Fibroblast of lung (primary cell): ENCODE data around the gene GAL3ST2. TPM values are rescaled to one million over a fixed set of nuclear protein-coding genes. Genes with fewer than 3 reads are reported as not detected.

Experiments used
- DNase-seq, 2 donors: peaks; one replicate each; pipeline versions ENCODE4 v3.0.0 to v3.0.0-alpha.2; 2010; ENCODE audit warnings: low read depth in 2 of 2
- H2AFZ ChIP-seq: 2 replicates; pipeline ENCODE4 v1.5.1; 2012; ENCODE audit warnings: low read length, control low read depth, inconsistent platforms
- H3K27ac ChIP-seq: 2 replicates; pipeline ENCODE4 v1.5.1; 2011; ENCODE audit warnings: low read length, control low read depth; ENCODE audit not compliant: insufficient read depth
- H3K27me3 ChIP-seq: 2 replicates; pipeline ENCODE4 v1.5.1; 2011; ENCODE audit warnings: mild to moderate bottlenecking, low read length; ENCODE audit not compliant: control insufficient read depth, insufficient read depth
- H3K36me3 ChIP-seq: 2 replicates; pipeline ENCODE4 v1.5.1; 2011; ENCODE audit warnings: low read length; ENCODE audit not compliant: control insufficient read depth, insufficient read depth
- H3K4me1 ChIP-seq: 2 replicates; pipeline ENCODE4 v1.5.1; 2011; ENCODE audit warnings: low read length; ENCODE audit not compliant: control insufficient read depth, insufficient read depth; ENCODE audit errors: extremely low read depth
- H3K4me2 ChIP-seq: 2 replicates; pipeline ENCODE4 v1.5.1; 2011; ENCODE audit warnings: low read length, control low read depth; ENCODE audit not compliant: insufficient read depth; ENCODE audit errors: extremely low read depth
- H3K4me3 ChIP-seq, 4 experiments: fragments of 200-600 bp in 1 of 4; sonication (generic) in 1 of 4; replicated peaks in 1 of 4; 2 replicates each; pipeline ENCODE4 v1.5.1; 2011 to 2016; ENCODE audit warnings: low read length in 4 of 4, low read depth in 3 of 4, mild to moderate bottlenecking in 3 of 4, control low read depth in 2 of 4, inconsistent platforms in 1 of 4, mixed read lengths in 1 of 4; ENCODE audit not compliant: insufficient read depth in 1 of 4; ENCODE audit errors: control extremely low read depth in 1 of 4
- H3K79me2 ChIP-seq: 2 replicates; pipeline ENCODE4 v1.5.1; 2012; ENCODE audit warnings: mild to moderate bottlenecking, low read length, inconsistent platforms; ENCODE audit not compliant: control insufficient read depth, insufficient read depth
- H3K9ac ChIP-seq: 2 replicates; pipeline ENCODE4 v1.5.1; 2011; ENCODE audit warnings: mild to moderate bottlenecking, low read length, control low read depth; ENCODE audit not compliant: insufficient read depth
- H3K9me3 ChIP-seq: 2 replicates; pipeline ENCODE4 v1.5.1; 2012; ENCODE audit warnings: low read depth, low read length; ENCODE audit not compliant: control insufficient read depth, insufficient read depth
- H4K20me1 ChIP-seq: 2 replicates; pipeline ENCODE4 v1.5.1; 2011; ENCODE audit warnings: low read length; ENCODE audit not compliant: control insufficient read depth, insufficient read depth; ENCODE audit errors: extremely low read depth
- CTCF ChIP-seq, 2 donors: IDR thresholded peaks in 1 of 2; conservative IDR thresholded peaks in 1 of 2; 1 replicate in 1 of 2; 2 replicates in 1 of 2; pipeline ENCODE4 v1.5.1; 2011 to 2012; ENCODE audit warnings: low read length in 2 of 2, control low read depth in 1 of 2, inconsistent platforms in 1 of 2, low read depth in 1 of 2, mild to moderate bottlenecking in 1 of 2
- EZH2 ChIP-seq: IDR thresholded peaks from 2 replicates; pipeline ENCODE4 v1.5.1; 2012; ENCODE audit warnings: low read length, control low read depth, mild to moderate bottlenecking; ENCODE audit errors: missing control alignments
- polyA plus RNA-seq, 2 donors: library from polyadenylated mRNA; depleted of rRNA in 1 of 2; stranded (reverse) in 1 of 2; unstranded in 1 of 2; fragments of >200 nt; gene quantifications; 2 replicates each; pipeline ENCODE4 v1.2.1, GENCODE V29; 2011 to 2012; ENCODE audit warnings: missing spikeins in 1 of 2
- total RNA-seq: library from RNA; depleted of rRNA; stranded (reverse); fragments of >200 nt; gene quantifications from 2 replicates; pipeline ENCODE4 v1.2.1, GENCODE V29; 2014

GAL3ST2 gene
- total and polyA plus RNA-seq, 2 donors (not counting 1 experiment from before 2014, with no cell fraction given), result 0.17 TPM; not detected in 1

GRCh38 chr2:241760301-241760771 lies 16.3 kb upstream of the GAL3ST2 start:
- H3K79me2 ChIP-seq, result no peaks in the 10 kb centered on the region
- no peak overlapping the region for H3K4me3 ChIP-seq
- H3K27me3 ChIP-seq, result no peaks in the 10 kb centered on the region
- TF ChIP-seq EZH2, result no peak
- TF ChIP-seq CTCF (conservative IDR thresholded peaks at IDR 0.05 in 1 of 2, IDR thresholded peaks at IDR 0.05 in 1 of 2; ENCODE audit: low read depth in 1 of 2, low read length in 2 of 2), result no peak
- H3K27ac ChIP-seq, result no peak overlapping the region
- H3K9me3 ChIP-seq, result no peaks in the 10 kb centered on the region
- H2AFZ ChIP-seq, result no peak overlapping the region
- DNase-seq, result no peak
- no peaks in the 10 kb centered on the region for H4K20me1 ChIP-seq
- no peaks in the 10 kb centered on the region for H3K4me1 ChIP-seq
- no peak overlapping the region for H3K9ac ChIP-seq
- no peak overlapping the region for H3K4me2 ChIP-seq
- H3K36me3 ChIP-seq, result peaks cover 10% of the 10 kb centered on the region

- Histone ChIP-seq H3K79me2 (no peaks in the 10 kb centered on the region), H2AFZ (no peak overlapping the region), H4K20me1 (no peaks in the 10 kb centered on the region), H3K4me1 (no peaks in the 10 kb centered on the region), H3K27me3 (no peaks in the 10 kb centered on the region), H3K9me3 (no peaks in the 10 kb centered on the region), H3K27ac (no peak overlapping the region), H3K4me2 (no peak overlapping the region), H3K9ac (no peak overlapping the region), H3K4me3 (no peak overlapping the region), H3K36me3 (peaks cover 5% of the 10 kb centered on the region)
- no peak for DNase-seq
- TF ChIP-seq CTCF (conservative IDR thresholded peaks at IDR 0.05 in 1 of 2, IDR thresholded peaks at IDR 0.05 in 1 of 2; ENCODE audit: low read depth in 1 of 2, low read length in 2 of 2), result no peak
- no peak for TF ChIP-seq EZH2
Measured at GRCh38 chr2:241762321-241762932, 14.2 kb upstream of the GAL3ST2 start.

- no peaks in the 10 kb centered on the region for H3K27me3 ChIP-seq
- no peak for DNase-seq
- H2AFZ ChIP-seq, result no peak overlapping the region
- no peak overlapping the region for H3K27ac ChIP-seq
- H4K20me1 ChIP-seq, result no peaks in the 10 kb centered on the region
- no peaks in the 10 kb centered on the region for H3K9me3 ChIP-seq
- H3K9ac ChIP-seq, result no peak overlapping the region
- H3K79me2 ChIP-seq, result no peaks in the 10 kb centered on the region
- TF ChIP-seq EZH2, result no peak
- TF ChIP-seq CTCF (conservative IDR thresholded peaks at IDR 0.05 in 1 of 2, IDR thresholded peaks at IDR 0.05 in 1 of 2; ENCODE audit: low read depth in 1 of 2, low read length in 2 of 2), result no peak
- peaks cover 5% of the 10 kb centered on the region for H3K36me3 ChIP-seq
- H3K4me2 ChIP-seq, result no peak overlapping the region
- H3K4me1 ChIP-seq, result no peaks in the 10 kb centered on the region
- H3K4me3 ChIP-seq, result no peak overlapping the region
Measured at GRCh38 chr2:241762933-241763369, 13.7 kb upstream of the GAL3ST2 start.
